ENCODE results near the gene TFEB.

TFEB gene

DNA sequence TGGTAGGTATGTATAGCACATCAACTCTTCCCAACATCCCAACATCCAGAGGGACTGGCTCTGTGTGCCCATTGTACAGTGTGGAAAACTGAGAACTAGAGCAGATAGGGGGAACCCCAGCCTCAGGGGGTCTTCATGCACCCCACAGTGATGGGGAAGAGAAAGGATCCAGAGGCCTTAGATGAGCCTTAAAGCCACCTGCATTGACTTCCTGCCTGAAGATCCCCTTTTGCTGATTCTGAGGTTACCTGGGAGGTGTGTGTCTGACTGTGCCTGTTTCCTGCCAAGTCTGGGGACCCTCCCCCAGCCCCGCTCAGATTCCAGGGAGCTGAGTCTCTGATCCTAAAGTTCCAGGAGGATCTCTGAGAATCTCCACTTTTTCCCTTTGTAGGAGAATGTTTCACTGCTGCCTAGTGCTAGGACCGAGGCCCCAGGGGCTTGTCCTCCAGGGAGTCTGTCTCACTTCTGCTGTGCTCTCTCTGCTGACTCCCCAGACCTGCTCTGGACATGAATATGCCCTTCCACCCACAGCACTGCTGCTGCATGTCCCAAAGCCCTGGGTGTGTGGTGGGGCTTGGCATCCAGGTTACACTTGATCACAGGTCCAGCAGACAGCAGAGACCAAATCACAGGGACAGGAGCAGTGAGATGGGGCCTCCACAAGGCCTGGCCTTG, 24.6 kb upstream of the TFEB start:
- Histone ChIP-seq H3K27ac (ENCODE audit: low read length) (no peak overlapping the region), H3K4me3 (ENCODE audit: low read length) (no peak overlapping the region), H3K4me1 (ENCODE audit: control insufficient read depth, insufficient read depth, low read length) (no peaks in the 10 kb centered on the region), H3K27me3 (ENCODE audit: control insufficient read depth, insufficient read depth, low read length) (no peaks in the 10 kb centered on the region; the same call in 1 of the 2 replicates), H3K36me3 (ENCODE audit: control insufficient read depth, insufficient read depth, low read length) (no peaks in the 10 kb centered on the region), H3K9me3 (ENCODE audit: control insufficient read depth, insufficient read depth, low read length) (no peaks in the 10 kb centered on the region)
- no CpG with 5 or more reads among the region's 2 CpGs for WGBS (ENCODE audit: insufficient coverage, insufficient read length)
- DNase-seq (ENCODE audit: low read depth, low spot score): no peak

DNA sequence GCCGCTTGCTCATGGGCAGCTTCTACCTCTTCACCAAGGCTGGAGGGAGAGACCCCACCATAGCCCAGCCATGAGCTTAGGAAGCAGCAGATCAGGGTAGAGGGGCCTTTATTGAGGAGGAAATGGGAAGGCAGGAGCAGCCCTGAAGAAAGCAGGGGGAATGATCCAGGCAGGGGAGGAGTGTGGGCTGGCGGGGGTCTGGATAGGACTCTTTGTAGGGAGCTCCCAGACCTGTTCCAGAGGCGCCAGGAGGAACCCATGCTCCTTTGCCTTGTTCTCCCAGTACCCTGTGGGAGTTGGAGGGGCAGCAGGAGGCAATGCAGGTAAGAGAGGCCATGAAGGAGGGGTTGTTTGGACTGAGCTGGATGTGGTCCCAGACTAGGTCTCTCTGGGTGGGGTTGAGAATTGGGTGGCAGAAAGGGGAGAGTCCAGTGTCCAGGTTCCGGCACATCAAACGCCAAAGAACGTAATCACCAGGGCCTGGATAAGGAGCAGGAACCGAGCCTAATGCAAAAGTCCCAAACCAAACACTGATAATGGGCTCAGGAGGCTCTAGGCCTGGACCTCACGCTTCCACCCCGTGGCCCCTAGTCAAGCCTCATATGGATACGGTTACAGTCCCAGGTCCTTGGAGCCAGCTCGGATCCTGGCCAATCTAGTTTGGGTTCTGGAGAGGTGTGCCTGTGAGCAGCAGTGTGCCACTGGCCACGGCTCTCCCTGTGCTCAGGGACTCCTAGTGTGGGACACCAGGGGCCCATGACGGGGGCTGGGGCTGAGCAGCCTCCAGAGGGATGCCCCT, 23.9 kb upstream of the TFEB start:
- no peak overlapping the region for H3K4me3 ChIP-seq (ENCODE audit: low read length)
- DNase-seq (ENCODE audit: low read depth, low spot score): no peak
- H3K27ac ChIP-seq (ENCODE audit: low read length): no peak overlapping the region
- H3K4me1 ChIP-seq (ENCODE audit: control insufficient read depth, insufficient read depth, low read length): no peaks in the 10 kb centered on the region
- no peaks in the 10 kb centered on the region for H3K36me3 ChIP-seq (ENCODE audit: control insufficient read depth, insufficient read depth, low read length)
- WGBS (ENCODE audit: insufficient coverage, insufficient read length): no CpG with 5 or more reads among the region's 13 CpGs
- no peaks in the 10 kb centered on the region; the same call in 1 of the 2 replicates for H3K27me3 ChIP-seq (ENCODE audit: control insufficient read depth, insufficient read depth, low read length)
- H3K9me3 ChIP-seq (ENCODE audit: control insufficient read depth, insufficient read depth, low read length): no peaks in the 10 kb centered on the region

DNA sequence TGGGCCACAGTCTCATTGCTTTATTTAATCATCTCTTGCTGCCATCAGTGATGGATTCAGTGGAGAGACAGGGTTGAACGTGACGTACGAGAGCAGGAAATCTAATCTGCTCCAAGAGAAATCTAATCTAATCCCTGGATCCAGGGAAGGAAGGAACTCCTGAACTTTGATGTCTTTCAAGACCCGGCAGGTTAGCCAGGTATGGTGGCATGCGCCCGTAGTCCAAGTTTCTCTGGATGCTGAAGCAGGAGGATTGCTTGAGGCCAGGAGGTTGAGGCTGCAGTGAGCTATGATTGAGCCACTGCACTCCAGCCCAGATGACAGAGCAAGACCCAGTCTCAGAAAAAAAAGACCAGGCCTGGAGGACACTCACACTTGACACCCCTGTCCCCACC, 23.2 kb upstream of the TFEB start:
- no peaks in the 10 kb centered on the region for H3K36me3 ChIP-seq (ENCODE audit: control insufficient read depth, insufficient read depth, low read length)
- no CpG with 5 or more reads among the region's 6 CpGs for whole genome bisulfite sequencing (ENCODE audit: insufficient coverage, insufficient read length)

DNA sequence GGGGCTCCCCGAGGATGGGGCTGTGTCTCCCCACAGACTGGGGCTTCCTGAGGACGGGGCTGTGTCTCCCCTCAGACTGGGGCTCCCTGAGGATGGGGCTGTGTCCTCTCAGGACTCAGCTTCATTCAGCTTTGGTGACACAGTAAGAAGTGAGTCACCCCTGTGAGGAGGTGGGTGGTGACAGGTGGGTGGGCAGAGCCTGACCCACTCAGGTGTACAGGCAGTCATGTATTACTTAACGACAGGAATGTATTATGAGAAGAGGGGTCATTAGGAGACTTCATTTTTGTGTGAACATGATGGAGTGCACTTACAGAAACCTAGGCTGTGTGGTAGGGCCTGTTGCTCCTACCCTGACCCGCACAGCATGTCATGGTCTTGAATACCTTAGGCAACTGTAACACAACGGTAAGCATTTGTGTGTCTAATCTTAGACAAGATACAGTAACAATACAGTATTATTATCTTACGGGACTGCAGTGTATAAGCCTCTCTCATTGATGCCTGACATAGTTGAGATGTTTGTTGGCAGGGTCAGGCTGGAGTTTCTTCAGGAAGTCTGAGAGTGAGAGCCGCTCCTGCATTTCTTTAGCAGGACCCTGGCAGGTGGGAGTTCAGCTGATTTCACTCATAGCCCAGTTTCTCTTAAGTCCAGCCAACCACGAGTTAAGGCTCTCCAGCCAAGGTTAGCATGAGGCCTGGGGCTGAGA, 22.7 kb upstream of the TFEB start:
- no peak for DNase-seq (ENCODE audit: low read depth, low spot score)
- Histone ChIP-seq H3K4me1 (ENCODE audit: control insufficient read depth, insufficient read depth, low read length) (no peaks in the 10 kb centered on the region), H3K27ac (ENCODE audit: low read length) (no peak overlapping the region), H3K9me3 (ENCODE audit: control insufficient read depth, insufficient read depth, low read length) (no peaks in the 10 kb centered on the region), H3K27me3 (ENCODE audit: control insufficient read depth, insufficient read depth, low read length) (no peaks in the 10 kb centered on the region; the same call in 1 of the 2 replicates), H3K4me3 (ENCODE audit: low read length) (no peak overlapping the region), H3K36me3 (ENCODE audit: control insufficient read depth, insufficient read depth, low read length) (no peaks in the 10 kb centered on the region)
- WGBS (ENCODE audit: insufficient coverage, insufficient read length): no CpG with 5 or more reads among the region's 8 CpGs

More for the DNA sequence above, 23.2 kb upstream of the TFEB start:
- Histone ChIP-seq H3K27ac (ENCODE audit: low read length) (no peak overlapping the region), H3K9me3 (ENCODE audit: control insufficient read depth, insufficient read depth, low read length) (no peaks in the 10 kb centered on the region), H3K27me3 (ENCODE audit: control insufficient read depth, insufficient read depth, low read length) (no peaks in the 10 kb centered on the region; the same call in 1 of the 2 replicates), H3K4me3 (ENCODE audit: low read length) (no peak overlapping the region), H3K4me1 (ENCODE audit: control insufficient read depth, insufficient read depth, low read length) (no peaks in the 10 kb centered on the region)
- DNase-seq (ENCODE audit: low read depth, low spot score): no peak

DNA sequence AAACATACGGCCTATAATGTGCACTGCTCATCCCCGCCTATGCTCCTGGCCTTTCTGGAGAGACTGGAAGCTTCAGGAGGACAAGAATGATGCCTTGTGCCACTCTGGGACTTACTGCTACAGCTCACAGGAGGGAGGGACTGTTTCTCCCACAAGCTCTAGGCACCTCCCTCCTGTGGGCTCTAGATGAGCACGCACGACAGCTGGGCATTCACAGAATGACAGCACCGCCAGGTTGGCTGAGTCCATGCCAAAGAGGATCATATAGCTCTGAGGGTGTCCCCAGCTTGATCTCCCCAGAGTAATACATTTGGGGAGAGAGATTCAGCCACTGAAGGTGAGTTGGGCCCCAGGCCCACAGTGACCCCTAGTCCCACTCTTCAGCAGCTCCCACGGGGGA, 21.9 kb upstream of the TFEB start:
- no CpG with 5 or more reads among the region's 6 CpGs for WGBS (ENCODE audit: insufficient coverage, insufficient read length)
- no peaks in the 10 kb centered on the region for H3K36me3 ChIP-seq (ENCODE audit: control insufficient read depth, insufficient read depth, low read length)
- H3K27me3 ChIP-seq (ENCODE audit: control insufficient read depth, insufficient read depth, low read length): no peaks in the 10 kb centered on the region; the same call in 1 of the 2 replicates
- no peaks in the 10 kb centered on the region for H3K4me1 ChIP-seq (ENCODE audit: control insufficient read depth, insufficient read depth, low read length)
- no peak for DNase-seq (ENCODE audit: low read depth, low spot score)
- no peak overlapping the region for H3K4me3 ChIP-seq (ENCODE audit: low read length)
- H3K9me3 ChIP-seq (ENCODE audit: control insufficient read depth, insufficient read depth, low read length): no peaks in the 10 kb centered on the region
- H3K27ac ChIP-seq (ENCODE audit: low read length): no peak overlapping the region

DNA sequence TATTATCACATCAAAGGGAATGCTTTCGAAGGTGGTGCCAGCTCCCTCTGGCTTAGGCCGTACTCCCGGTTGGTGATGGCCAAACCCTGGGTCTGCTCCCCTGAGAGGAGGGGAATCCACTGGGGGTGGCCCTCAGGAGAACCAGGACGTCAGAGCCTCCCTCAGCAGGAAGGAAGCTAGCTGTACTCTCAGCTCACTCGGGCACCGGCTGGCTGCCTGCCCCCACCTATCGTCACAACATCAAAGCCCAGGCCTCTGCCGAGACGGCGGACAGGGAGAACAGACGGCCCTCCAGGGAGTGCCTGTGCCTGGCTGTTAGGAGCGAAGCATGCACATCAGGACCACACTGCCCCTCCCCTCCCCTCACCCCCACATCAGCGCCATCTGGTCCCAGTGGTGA, 20.9 kb upstream of the TFEB start:
- WGBS (ENCODE audit: insufficient coverage, insufficient read length): no CpG with 5 or more reads among the region's 13 CpGs
- Histone ChIP-seq H3K27ac (ENCODE audit: low read length) (no peak overlapping the region), H3K4me1 (ENCODE audit: control insufficient read depth, insufficient read depth, low read length) (no peaks in the 10 kb centered on the region), H3K4me3 (ENCODE audit: low read length) (no peak overlapping the region), H3K9me3 (ENCODE audit: control insufficient read depth, insufficient read depth, low read length) (no peaks in the 10 kb centered on the region), H3K36me3 (ENCODE audit: control insufficient read depth, insufficient read depth, low read length) (no peaks in the 10 kb centered on the region), H3K27me3 (ENCODE audit: control insufficient read depth, insufficient read depth, low read length) (no peaks in the 10 kb centered on the region; the same call in 1 of the 2 replicates)
- DNase-seq (ENCODE audit: low read depth, low spot score): no peak

DNA sequence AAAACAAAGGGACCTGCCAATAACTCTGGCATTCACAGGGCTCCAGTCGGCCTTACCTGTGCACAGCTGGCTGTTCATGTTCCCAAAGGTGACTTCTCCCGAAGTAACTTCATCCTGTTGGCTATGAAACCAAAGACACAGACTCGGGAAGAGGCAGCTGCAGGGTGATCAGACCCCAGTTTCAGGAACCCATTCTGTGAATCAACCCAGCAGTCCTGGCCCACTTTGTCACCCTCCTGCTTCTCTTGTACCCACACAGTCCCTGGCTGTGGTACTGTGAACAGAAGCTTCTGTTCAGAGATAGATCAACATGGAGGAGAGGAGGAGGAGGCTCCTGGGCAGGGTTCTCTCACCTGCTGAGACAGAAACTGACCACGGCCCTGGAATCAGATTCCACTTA, 20.5 kb upstream of the TFEB start:
- no CpG with 5 or more reads among the region's 4 CpGs for WGBS (ENCODE audit: insufficient coverage, insufficient read length)
- Histone ChIP-seq H3K36me3 (ENCODE audit: control insufficient read depth, insufficient read depth, low read length) (no peaks in the 10 kb centered on the region), H3K4me3 (ENCODE audit: low read length) (no peak overlapping the region), H3K4me1 (ENCODE audit: control insufficient read depth, insufficient read depth, low read length) (no peaks in the 10 kb centered on the region), H3K27ac (ENCODE audit: low read length) (no peak overlapping the region), H3K9me3 (ENCODE audit: control insufficient read depth, insufficient read depth, low read length) (no peaks in the 10 kb centered on the region), H3K27me3 (ENCODE audit: control insufficient read depth, insufficient read depth, low read length) (no peaks in the 10 kb centered on the region)
- DNase-seq (ENCODE audit: low read depth, low spot score): no peak

DNA sequence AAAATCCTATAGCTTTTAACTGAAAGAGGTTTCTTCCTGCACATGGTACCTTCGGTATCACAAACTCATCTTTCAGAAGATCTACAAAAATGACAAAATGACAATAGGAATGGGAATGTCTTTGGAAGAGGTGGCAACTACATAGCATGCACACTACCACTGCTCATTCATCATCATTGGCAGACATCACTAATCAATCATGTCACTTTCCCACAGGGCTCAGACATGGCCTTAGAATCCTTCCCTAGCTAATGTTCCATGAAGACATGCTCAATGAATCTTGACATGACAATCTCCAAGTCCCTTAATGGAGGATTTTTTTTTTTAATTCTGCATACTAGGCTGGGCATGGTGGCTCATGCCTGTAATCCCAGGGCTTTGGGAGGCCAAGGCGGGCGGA, 15.0 kb upstream of the TFEB start:
- no CpG with 5 or more reads among the region's 3 CpGs for WGBS (ENCODE audit: insufficient coverage, insufficient read length)
- Histone ChIP-seq H3K36me3 (ENCODE audit: control insufficient read depth, insufficient read depth, low read length) (no peaks in the 10 kb centered on the region), H3K4me1 (ENCODE audit: control insufficient read depth, insufficient read depth, low read length) (no peaks in the 10 kb centered on the region), H3K4me3 (ENCODE audit: low read length) (no peak overlapping the region), H3K27me3 (ENCODE audit: control insufficient read depth, insufficient read depth, low read length) (no peaks in the 10 kb centered on the region), H3K9me3 (ENCODE audit: control insufficient read depth, insufficient read depth, low read length) (no peaks in the 10 kb centered on the region), H3K27ac (ENCODE audit: low read length) (no peak overlapping the region)
- DNase-seq (ENCODE audit: low read depth, low spot score): no peak

DNA sequence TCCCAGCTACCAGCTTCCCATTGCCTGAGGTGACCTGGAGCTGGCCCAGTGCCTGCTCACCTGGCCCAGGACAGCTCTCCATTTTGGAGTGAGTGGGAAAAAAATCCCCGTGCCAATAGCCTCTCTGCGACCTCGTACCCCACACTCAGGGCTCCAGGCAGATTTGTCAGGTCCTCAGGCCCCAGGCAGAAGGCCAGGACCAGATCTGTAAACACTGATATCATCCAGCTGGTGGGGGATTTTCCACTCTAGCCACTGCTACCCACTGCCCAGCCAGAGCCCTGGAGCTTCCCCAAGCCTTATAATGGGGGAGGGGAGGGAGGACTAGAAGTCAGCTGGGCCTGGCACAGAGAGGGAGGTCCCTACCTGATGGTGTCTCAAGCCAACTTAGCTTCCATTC, 13.1 kb upstream of the TFEB start:
- H3K9me3 ChIP-seq (ENCODE audit: control insufficient read depth, insufficient read depth, low read length): no peaks in the 10 kb centered on the region
- no peak for DNase-seq (ENCODE audit: low read depth, low spot score)
- no peak overlapping the region for H3K27ac ChIP-seq (ENCODE audit: low read length)
- WGBS (ENCODE audit: insufficient coverage, insufficient read length): no CpG with 5 or more reads among the region's 3 CpGs
- H3K36me3 ChIP-seq (ENCODE audit: control insufficient read depth, insufficient read depth, low read length): no peaks in the 10 kb centered on the region
- no peaks in the 10 kb centered on the region for H3K4me1 ChIP-seq (ENCODE audit: control insufficient read depth, insufficient read depth, low read length)
- H3K27me3 ChIP-seq (ENCODE audit: control insufficient read depth, insufficient read depth, low read length): no peaks in the 10 kb centered on the region
- H3K4me3 ChIP-seq (ENCODE audit: low read length): no peak overlapping the region

DNA sequence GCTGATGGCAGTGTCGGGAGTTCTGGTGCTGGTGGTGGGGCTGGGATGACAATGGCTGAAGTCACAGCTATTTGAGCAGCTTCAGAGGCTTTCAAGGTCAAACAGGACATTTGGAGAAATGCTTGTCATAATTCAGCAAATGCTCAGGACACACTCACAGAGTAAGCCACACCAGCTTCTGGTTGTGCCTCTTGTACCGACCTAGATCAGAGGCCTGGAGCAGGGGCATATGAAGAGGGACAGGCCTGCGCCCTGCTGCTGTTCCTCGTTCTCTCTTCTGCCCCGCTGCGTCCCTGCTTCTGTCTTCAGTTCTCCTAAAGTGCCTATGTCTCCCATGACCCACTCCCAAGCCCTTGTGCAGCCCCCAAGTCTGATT, 12.7 kb upstream of the TFEB start:
- no peaks in the 10 kb centered on the region for H3K36me3 ChIP-seq (ENCODE audit: control insufficient read depth, insufficient read depth, low read length)
- no CpG with 5 or more reads among the region's 6 CpGs for WGBS (ENCODE audit: insufficient coverage, insufficient read length)
- no peaks in the 10 kb centered on the region for H3K27me3 ChIP-seq (ENCODE audit: control insufficient read depth, insufficient read depth, low read length)
- H3K9me3 ChIP-seq (ENCODE audit: control insufficient read depth, insufficient read depth, low read length): no peaks in the 10 kb centered on the region
- H3K4me1 ChIP-seq (ENCODE audit: control insufficient read depth, insufficient read depth, low read length): no peaks in the 10 kb centered on the region
- no peak for DNase-seq (ENCODE audit: low read depth, low spot score)
- no peak overlapping the region for H3K27ac ChIP-seq (ENCODE audit: low read length)
- H3K4me3 ChIP-seq (ENCODE audit: low read length): no peak overlapping the region
